ENCODE data around the gene PLSCR3. TPM values are rescaled to one million over a fixed set of nuclear protein-coding genes. Genes with fewer than 3 reads are reported as not detected.
A peak's percentile ranks its signal among the peaks of the same experiment; 100 is the strongest.

Gene PLSCR3
- total RNA-seq, 1 experiment from 2014 or later, result 31.5 TPM

- Histone ChIP-seq H3K9ac (ENCODE audit: extremely low read depth, insufficient read length, low read length) (no peak overlapping the region), H3K4me1 (ENCODE audit: insufficient read depth, low read length) (no peaks in the 10 kb centered on the region; the same call in 1 of the 2 replicates), H3K18ac (ENCODE audit: insufficient read length, low read depth, low read length) (no peak overlapping the region), H2BK12ac (ENCODE audit: insufficient read length, low read depth, low read length) (no peak overlapping the region), H3K4me2 (ENCODE audit: insufficient read depth, insufficient read length, low read length) (peak overlapping the region; percentile 78), H3K56ac (ENCODE audit: insufficient read length, low read depth, low read length) (no peak overlapping the region), H3K4ac (ENCODE audit: low read depth, low read length) (no peak overlapping the region), H3T11ph (ENCODE audit: low read length) (no peak overlapping the region), H2BK120ac (ENCODE audit: low read depth, low read length, poor library complexity, severe bottlenecking) (no peak overlapping the region), H3K9me3 (ENCODE audit: control insufficient read depth, low read depth, low read length) (no peaks in the 10 kb centered on the region), H3K23ac (ENCODE audit: insufficient read length, low read depth, low read length) (no peak overlapping the region), H2BK20ac (ENCODE audit: low read depth, low read length, poor library complexity, severe bottlenecking) (no peak overlapping the region), H2BK5ac (ENCODE audit: insufficient read length, low read length) (no peak overlapping the region), H3K79me2 (ENCODE audit: insufficient read depth, low read length) (no peaks in the 10 kb centered on the region), H2AFZ (ENCODE audit: low read length) (no peak overlapping the region), H3K27ac (ENCODE audit: insufficient read length, low read depth, low read length) (no peak overlapping the region), H3K23me2 (ENCODE audit: insufficient read length, low read depth, low read length, poor library complexity, severe bottlenecking) (peaks cover 5% of the 10 kb centered on the region), H4K20me1 (ENCODE audit: control insufficient read depth, insufficient read depth, insufficient read length) (no peaks in the 10 kb centered on the region), H4K5ac (ENCODE audit: insufficient read length, low read depth, low read length) (no peak overlapping the region), H4K8ac (replicated peaks; ENCODE audit: insufficient read length, low read depth, low read length) (no peak overlapping the region), H3K79me1 (ENCODE audit: insufficient read depth, low read depth, low read length, poor library complexity, severe bottlenecking) (no peaks in the 10 kb centered on the region), H4K91ac (ENCODE audit: insufficient read length, low read depth, low read length) (no peak overlapping the region), H3K27me3 (ENCODE audit: insufficient read depth, low read length) (no peaks in the 10 kb centered on the region), H2BK15ac (ENCODE audit: low read depth, low read length) (no peak overlapping the region), H2AK5ac (ENCODE audit: insufficient read length, low read length) (no peak overlapping the region), H3K14ac (ENCODE audit: insufficient read depth, low read length) (no peak overlapping the region)
- no CpG with 5 or more reads among the region's 12 CpGs for WGBS (ENCODE audit: extremely low coverage, insufficient read length, low lambda C conversion rate)
- Mint-ChIP-seq H3K36me3 (ENCODE audit: insufficient read depth in 1 of 3, low read depth in 3 of 3) (peaks cover 19 to 31% (median 27%) of the 10 kb centered on the region in 3 experiments), H3K4me1 (peaks cover 26 to 34% of the 10 kb centered on the region in 2 experiments), H3K4me3 (peak overlapping the region; percentile 76 to 96), H3K27ac (no peak overlapping the region; a peak in 1 of 7 replicates), H3K9me3 (peaks cover 0 to 2% of the 10 kb centered on the region in 2 experiments; a peak in 1 of 5 replicates), H3K27me3 (ENCODE audit: low read depth) (no peaks in the 10 kb centered on the region)
- DNase-seq, result no peak
- no peak for TF ChIP-seq CTCF (conservative IDR thresholded peaks at IDR 0.05)
These were observed 12.0 kb upstream of the PLSCR3 start for GRCh38 chr17:7406235-7406825.

Measured in H9 (cell line).